GM18508 (cell line): ENCODE results near the gene DES.

Experiments
- ATAC-seq: cut with Tn5 transposase; IDR thresholded peaks from one replicate; pipeline ENCODE4 v1.9.1; 2021; ENCODE audit warnings: moderate number of reproducible peaks; ENCODE audit not compliant: insufficient read depth, unreplicated experiment

Gene DES

GRCh38 chr2:219451661-219452360 is 33.6 kb downstream of the DES start:
- ATAC-seq: no peak

- no peak for ATAC-seq
These were observed 34.5 kb downstream of the DES start for GRCh38 chr2:219452361-219453317.

GRCh38 chr2:219453671-219454590 is 35.8 kb downstream of the DES start:
- no peak for ATAC-seq

GRCh38 chr2:219455581-219455980 is 37.4 kb downstream of the DES start:
- no peak for ATAC-seq

- ATAC-seq: no peak
These were observed 39.7 kb downstream of the DES start for GRCh38 chr2:219457784-219458369.

- no peak for ATAC-seq
These were observed 40.8 kb downstream of the DES start for GRCh38 chr2:219458996-219459395.

GRCh38 chr2:219459460-219460311 is 41.5 kb downstream of the DES start:
- ATAC-seq: peak; percentile 58

- no peak for ATAC-seq
These were observed 42.3 kb downstream of the DES start for GRCh38 chr2:219460424-219460926.

GRCh38 chr2:219461047-219461514 is 42.9 kb downstream of the DES start:
- ATAC-seq: no peak

GRCh38 chr2:219461669-219462068 is 43.5 kb downstream of the DES start:
- ATAC-seq: no peak

- ATAC-seq: no peak
These were observed 44.2 kb downstream of the DES start for GRCh38 chr2:219462349-219462748.

GRCh38 chr2:219464286-219465032 is 46.3 kb downstream of the DES start:
- ATAC-seq: no peak

- no peak for ATAC-seq
These were observed 47.7 kb downstream of the DES start for GRCh38 chr2:219465659-219466561.

- no peak for ATAC-seq
These were observed 48.9 kb downstream of the DES start for GRCh38 chr2:219466816-219467735.

GRCh38 chr2:219467736-219468075 is 49.5 kb downstream of the DES start:
- no peak for ATAC-seq
